Measurements from ENCODE around the gene XYLT1. TPM values are rescaled to one million over a fixed set of nuclear protein-coding genes. Genes with fewer than 3 reads are reported as not detected.

The XYLT1 gene
- total and polyA plus RNA-seq, 2 of the 8 experiments (the other 6 are each of a cell fraction or from before 2014, with no cell fraction given): 6.6 to 25.4 TPM

DNA sequence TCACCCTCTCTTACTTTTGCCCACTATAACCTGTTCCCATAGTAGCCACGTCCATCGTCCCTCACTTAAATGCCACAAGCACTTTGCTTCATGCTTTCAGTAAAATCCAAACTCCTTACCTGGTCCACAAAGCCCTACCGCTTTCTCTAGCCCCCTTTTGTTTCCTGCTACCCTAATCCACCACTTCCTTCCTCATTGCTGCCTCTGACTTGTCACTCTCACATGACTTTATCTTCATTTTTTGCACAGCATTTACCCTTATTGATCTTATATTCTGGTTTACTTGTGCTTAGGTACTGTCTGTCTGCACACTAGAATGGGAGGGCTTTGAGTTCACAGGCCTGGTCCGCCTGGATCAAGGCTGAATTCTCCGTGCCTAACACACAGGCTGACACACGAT, 340.0 kb downstream of the XYLT1 start:
- Histone ChIP-seq H2BK5ac (ENCODE audit: low read depth, low read length) (no peak overlapping the region), H3K79me1 (ENCODE audit: low read depth, low read length) (no peaks in the 10 kb centered on the region), H4K5ac (ENCODE audit: insufficient read length, low read depth, low read length) (no peak overlapping the region), H2BK20ac (ENCODE audit: low read length) (no peak overlapping the region), H3K4me2 (ENCODE audit: insufficient read depth in 1 of 2, low read depth in 2 of 2, low read length in 2 of 2) (no peak overlapping the region), H3K4ac (replicated peaks; ENCODE audit: insufficient read length, low read depth, low read length) (no peak overlapping the region), H2BK15ac (ENCODE audit: low read length) (no peak overlapping the region), H3K4me3 (ENCODE audit: extremely low read depth in 1 of 4, insufficient read depth in 2 of 4, low read depth in 3 of 4, low read length in 4 of 4) (no peak overlapping the region), H3K56ac (replicated peaks; ENCODE audit: insufficient read length, low read depth, low read length) (no peak overlapping the region), H2BK120ac (replicated peaks; ENCODE audit: low read depth, low read length) (no peak overlapping the region), H3K4me1 (replicated peaks in 1 of 4; ENCODE audit: control insufficient read depth in 3 of 4, insufficient read depth in 4 of 4, low read length in 3 of 4) (peaks cover 0 to 4% (median 2%) of the 10 kb centered on the region in 4 experiments; a peak in 3 of 7 replicates), H3K79me2 (ENCODE audit: control insufficient read depth in 1 of 2, insufficient read depth in 2 of 2, low read length in 2 of 2) (no peaks in the 10 kb centered on the region), H3K18ac (ENCODE audit: extremely low read depth, low read length) (no peak overlapping the region), H2AFZ (ENCODE audit: low read length) (no peak overlapping the region), H3K27me3 (replicated peaks in 1 of 4; ENCODE audit: control insufficient read depth in 3 of 4, extremely low read depth in 1 of 4, insufficient read depth in 3 of 4, low read length in 3 of 4) (no peaks in the 10 kb centered on the region), H3K9me3 (ENCODE audit: insufficient read depth in 2 of 2, low read depth in 1 of 2, low read length in 1 of 2) (no peaks in the 10 kb centered on the region), H4K20me1 (replicated peaks in 1 of 2; ENCODE audit: control insufficient read depth in 1 of 2, insufficient read depth in 2 of 2, low read length in 2 of 2) (no peaks in the 10 kb centered on the region), H2AK5ac (ENCODE audit: low read depth, low read length) (no peak overlapping the region), H3K14ac (ENCODE audit: insufficient read length) (no peak overlapping the region), H2BK12ac (ENCODE audit: low read depth, low read length) (no peak overlapping the region), H4K8ac (ENCODE audit: extremely low read depth, insufficient read depth, low read length) (no peak overlapping the region), H3K36me3 (ENCODE audit: control insufficient read depth in 2 of 4, insufficient read depth in 4 of 4, low read length in 3 of 4) (no peaks in the 10 kb centered on the region; a peak in 1 of 8 replicates), H4K91ac (replicated peaks; ENCODE audit: insufficient read length, low read length) (no peak overlapping the region), H3K23ac (ENCODE audit: insufficient read length) (no peak overlapping the region), H3K9ac (replicated peaks in 1 of 4; ENCODE audit: extremely low read depth in 1 of 4, low read depth in 3 of 4, low read length in 3 of 4) (no peak overlapping the region), H3K27ac (ENCODE audit: low read depth, low read length) (no peak overlapping the region), H3K23me2 (ENCODE audit: low read depth, low read length) (no peaks in the 10 kb centered on the region)
- POLR2A ChIA-PET (ENCODE audit: partially characterized antibody): no interaction called here
- DNase-seq (ENCODE audit: low read depth in 1 of 2, low spot score in 2 of 2) (no peak), FAIRE-seq (no peak)
- WGBS, 2 experiments (ENCODE audit: extremely low coverage in 1 of 2, insufficient coverage in 1 of 2, insufficient read length in 1 of 2, insufficient replicate concordance in 2 of 2, low coverage in 1 of 2, low lambda C conversion rate in 2 of 2, missing lambda C conversion rate in 1 of 2): 94% methylated on average over 6 of the region's 6 CpGs; no CpG with 5 or more reads in 1 of the 2 experiments
- CTCF ChIA-PET (ENCODE audit: partially characterized antibody): interaction anchor here (0.5 to 1.0 kb wide), 4 partner anchors 11 to 271 kb away, joined by 3 to 4 read pairs (median 4); no protein-coding TSS in a partner anchor
- no peak for TF ChIP-seq HDAC6 (IDR thresholded peaks at IDR 0.05; ENCODE audit: low read depth, low read length)
- no peak for TF ChIP-seq RFX5 (IDR thresholded peaks at IDR 0.05; ENCODE audit: borderline replicate concordance, low read depth, low read length)
- no peak for TF ChIP-seq PHF8 (conservative IDR thresholded peaks at IDR 0.05; ENCODE audit: low read depth, low read length)
- TF ChIP-seq TAF7 (optimal IDR thresholded peaks at IDR 0.05; ENCODE audit: borderline replicate concordance, low read depth, low read length): no peak
- TF ChIP-seq RXRA (IDR thresholded peaks at IDR 0.05; ENCODE audit: insufficient read depth, low read depth, low read length): no peak
- TF ChIP-seq EP300 (IDR thresholded peaks at IDR 0.05; ENCODE audit: borderline replicate concordance in 1 of 2, low read depth in 2 of 2, low read length in 2 of 2): no peak
- no peak for TF ChIP-seq HDAC2 (IDR thresholded peaks at IDR 0.05; ENCODE audit: borderline replicate concordance in 1 of 2, low read depth in 2 of 2, low read length in 2 of 2)

Data from H1 (cell line).